GM19193 (cell line): Measurements from ENCODE around the gene BORA.

Experiments used
- POLR2A ChIP-seq: IDR thresholded peaks from 4 replicates; pipeline ENCODE4 v1.6.1; 2011; ENCODE audit not compliant: insufficient read depth, insufficient read length; ENCODE audit errors: extremely low read depth

BORA gene

GRCh38 chr13:72740015-72740414, 12.3 kb downstream of the BORA start:
- TF ChIP-seq POLR2A: no peak

GRCh38 chr13:72745260-72745659, 17.5 kb downstream of the BORA start:
- TF ChIP-seq POLR2A: no peak

- no peak for TF ChIP-seq POLR2A
Observed at GRCh38 chr13:72751220-72751619, 23.5 kb downstream of the BORA start.

DNA sequence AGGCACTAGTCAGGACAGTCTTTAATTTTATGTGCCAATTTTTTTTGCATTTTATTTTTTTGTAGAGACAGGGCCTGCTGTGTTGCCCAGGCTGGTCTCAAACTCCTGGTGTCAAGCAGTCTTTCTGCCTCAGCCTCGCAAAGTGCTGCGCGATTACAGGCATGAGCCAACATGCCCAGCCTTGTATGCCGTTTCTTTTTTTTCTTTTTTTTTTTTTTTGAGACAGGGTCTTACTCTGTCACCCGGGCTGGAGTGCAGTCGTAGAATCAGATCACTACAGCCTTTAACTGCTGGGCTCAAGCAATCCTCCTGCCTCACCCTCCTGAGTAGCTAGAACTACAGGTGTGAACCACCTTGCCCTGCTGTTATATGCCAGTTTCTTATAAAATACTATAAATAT, 26.4 kb downstream of the BORA start:
- no peak for TF ChIP-seq POLR2A

DNA sequence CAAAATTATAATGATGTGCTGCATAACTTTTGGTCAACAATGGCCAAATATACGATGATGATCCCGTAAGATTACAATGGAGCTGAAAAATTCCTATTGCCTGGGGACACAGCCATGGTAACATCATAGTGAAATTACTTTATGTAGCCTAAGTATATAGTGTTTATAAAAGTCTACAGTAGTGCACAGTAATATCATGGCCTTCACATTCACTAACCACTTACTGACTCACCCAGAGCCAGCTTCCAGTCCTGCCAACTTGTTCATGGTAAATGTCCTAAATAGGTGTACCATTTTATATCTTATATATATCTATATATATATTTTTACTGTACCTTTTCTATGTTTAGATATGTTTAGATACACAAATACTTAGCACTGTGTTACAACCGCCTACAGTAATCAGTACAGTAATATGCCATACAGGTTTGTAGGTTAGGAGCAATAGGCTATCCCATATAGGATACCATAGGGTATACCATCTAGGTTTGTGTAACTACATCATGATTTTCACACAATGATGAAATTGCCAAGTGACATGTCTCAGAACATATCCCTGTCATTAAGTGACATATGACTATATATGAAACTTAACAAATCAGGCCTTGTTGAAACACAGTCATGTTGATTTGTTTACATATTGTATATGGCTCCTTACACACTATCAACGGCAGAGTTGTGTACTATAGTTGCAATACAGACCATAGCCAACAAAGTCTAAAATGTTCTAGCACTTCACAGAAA, 30.2 kb downstream of the BORA start:
- no peak for TF ChIP-seq POLR2A

DNA sequence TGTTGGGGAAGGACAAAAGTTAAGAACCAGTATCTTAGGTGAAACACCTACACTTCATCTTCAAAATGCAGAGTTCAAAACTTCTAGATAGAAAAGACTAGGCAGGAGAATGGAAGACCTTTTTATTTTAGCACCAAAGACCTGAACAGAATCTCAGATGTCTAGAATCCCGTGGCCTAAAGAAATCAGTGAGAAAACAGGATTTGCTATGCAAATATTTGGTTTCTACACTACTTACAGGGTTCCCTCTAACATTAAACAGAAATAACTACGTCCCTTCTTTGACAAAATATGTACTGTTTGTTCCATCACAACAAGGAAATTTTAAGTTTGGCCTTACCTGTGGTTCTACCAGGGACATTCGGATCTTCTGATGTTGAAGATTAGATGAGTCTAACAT, 32.5 kb downstream of the BORA start:
- no peak for TF ChIP-seq POLR2A

DNA sequence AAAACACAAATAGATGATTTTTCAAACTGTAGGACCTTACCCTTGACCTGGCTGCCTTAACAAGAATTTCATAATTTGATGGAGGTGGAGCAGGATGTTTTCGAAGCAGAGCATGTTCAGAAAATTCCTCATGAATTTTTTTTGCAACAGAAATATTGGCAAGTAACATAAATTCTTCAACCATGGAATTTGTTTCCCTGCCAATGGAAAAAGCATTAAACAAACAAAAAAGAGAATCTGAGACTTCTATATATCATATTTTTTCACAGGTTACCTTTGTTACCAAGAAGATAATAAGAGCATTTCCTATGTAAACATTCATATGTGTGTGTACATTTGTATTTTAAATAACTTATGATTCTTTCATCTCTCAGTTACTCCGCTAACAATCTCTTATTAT, 35.7 kb downstream of the BORA start:
- no peak for TF ChIP-seq POLR2A

DNA sequence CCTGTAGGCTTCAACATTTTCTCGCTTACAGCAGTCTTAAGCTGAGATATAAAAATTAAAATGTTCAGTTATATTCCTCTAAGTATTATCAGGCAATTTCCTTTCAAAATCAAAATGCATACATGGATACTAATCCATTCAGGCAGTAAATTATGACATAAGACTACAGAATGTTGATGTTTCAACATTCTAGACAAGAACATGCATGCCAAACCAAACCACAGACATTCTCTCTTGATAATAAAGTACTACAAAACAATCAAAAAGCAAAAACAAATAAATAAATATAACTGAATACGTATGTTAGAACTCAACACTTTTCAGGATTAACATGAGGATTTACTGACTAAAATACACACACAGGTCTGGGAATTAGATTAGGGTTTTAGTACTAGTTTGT, 46.3 kb downstream of the BORA start:
- TF ChIP-seq POLR2A: no peak

DNA sequence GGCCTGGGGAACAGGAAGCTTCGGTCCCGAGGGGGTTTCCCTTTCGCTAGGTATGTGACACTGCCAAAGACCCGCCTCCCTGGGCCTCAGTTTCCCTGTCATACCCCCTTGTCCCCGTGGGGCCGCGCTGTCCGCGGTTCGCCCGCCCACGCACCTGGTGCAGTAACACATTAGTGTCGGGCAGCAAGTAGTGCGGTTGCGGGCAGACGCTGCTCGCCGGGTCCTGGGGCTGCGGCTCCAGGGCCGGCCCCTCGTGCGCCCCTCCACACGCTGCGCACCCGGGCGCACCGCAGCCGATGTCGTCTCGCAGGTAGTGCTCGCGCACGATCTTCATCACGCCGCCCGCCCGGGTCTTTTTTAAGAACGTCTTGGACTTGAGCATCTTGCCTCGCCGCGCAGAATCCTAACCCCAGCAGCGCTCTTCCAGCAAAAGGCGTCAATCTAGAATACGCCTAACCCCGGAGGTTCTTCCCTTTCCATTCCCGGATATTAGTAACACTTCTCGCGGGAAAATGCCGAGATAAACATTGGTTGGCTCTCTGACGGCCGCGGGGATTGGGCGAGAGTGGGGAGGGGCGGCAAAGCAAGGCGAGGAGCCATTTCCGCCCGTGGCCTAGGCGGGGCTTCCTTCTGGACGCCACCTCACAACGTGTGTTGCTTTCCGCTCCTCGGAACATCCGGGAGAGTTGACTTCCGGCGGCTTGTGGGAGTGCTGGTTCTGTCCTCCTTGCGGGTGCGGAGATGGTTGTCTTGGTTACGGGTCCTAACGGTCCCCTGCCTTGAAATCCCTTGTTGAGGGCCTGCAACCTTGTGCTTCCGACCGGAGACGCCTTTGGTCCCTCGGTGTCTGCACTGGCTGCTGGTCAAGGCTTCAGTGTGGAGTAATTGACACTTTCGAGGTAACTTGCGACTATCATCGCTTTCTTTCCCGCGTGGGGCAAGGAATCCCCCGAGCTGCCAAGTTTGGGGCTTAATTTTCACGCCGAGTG, 54.0 kb downstream of the BORA start, which contains the start of the genes DIS3 and PIBF1:
TSS of gene DIS3 (minus strand) at position 450 of the 989 bp plus-strand sequence. CDS start at position 382, 68 bp downstream.
TSS of gene PIBF1 (plus strand) at position 683 of the 989 bp plus-strand sequence. CDS start 1,337 bp downstream, outside the sequence.
- peak; percentile 80 for TF ChIP-seq POLR2A

DNA sequence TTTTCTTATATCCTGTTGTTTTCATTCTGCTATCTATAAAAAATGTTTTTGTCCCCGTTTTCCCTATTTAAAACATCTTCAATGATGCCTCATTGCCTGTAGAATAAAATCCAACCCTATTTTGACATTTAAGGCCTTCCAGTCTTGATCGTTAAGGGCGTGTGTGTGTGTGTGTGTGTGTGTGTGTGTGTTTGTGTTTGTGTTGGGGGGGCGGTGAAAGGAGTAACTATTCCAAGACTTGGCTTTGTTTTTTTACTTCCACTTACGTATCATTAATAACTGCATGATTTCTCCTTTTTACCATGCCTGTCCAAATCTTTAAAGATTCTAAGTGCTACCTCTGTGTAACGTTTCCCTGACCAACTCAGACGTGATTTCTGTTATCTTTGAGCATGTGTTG, 55.0 kb downstream of the BORA start:
- no peak for TF ChIP-seq POLR2A

DNA sequence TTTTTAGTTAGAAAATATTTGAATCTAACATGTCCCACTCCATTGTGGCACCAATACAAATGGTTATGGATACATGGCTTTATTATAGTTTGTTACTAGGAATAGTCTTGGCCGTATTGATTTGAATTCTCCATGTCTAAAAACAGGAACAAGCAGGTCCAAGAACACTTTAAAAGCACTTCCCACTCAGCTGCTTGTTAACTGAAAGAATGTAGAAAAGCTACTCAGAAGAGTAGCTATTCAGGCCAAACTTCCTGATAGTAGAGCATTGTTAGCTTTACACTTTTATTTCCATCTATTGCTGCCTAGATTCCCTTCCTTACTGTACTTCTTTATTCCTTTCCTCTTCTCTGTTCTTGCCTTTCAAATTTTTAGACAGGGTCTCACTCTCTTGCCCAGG, 61.1 kb downstream of the BORA start:
- no peak for TF ChIP-seq POLR2A

DNA sequence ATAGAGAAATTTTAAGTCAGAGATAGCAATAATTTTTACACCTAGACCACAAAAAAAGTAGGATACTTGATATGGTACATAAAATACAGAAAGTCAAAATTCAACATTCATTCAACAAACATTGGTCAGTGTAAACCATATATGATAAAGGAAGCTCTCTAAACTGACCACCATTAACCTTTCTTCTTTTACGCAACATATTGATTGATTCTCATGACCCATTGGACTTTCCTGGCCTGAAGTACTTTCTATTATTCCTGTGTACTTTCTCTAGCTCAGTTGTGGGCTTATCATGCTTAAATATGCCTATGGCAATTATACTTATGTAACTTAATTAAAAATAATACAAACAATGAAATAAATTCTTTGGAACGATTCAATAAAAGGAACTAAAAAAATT, 64.9 kb downstream of the BORA start:
- no peak for TF ChIP-seq POLR2A

DNA sequence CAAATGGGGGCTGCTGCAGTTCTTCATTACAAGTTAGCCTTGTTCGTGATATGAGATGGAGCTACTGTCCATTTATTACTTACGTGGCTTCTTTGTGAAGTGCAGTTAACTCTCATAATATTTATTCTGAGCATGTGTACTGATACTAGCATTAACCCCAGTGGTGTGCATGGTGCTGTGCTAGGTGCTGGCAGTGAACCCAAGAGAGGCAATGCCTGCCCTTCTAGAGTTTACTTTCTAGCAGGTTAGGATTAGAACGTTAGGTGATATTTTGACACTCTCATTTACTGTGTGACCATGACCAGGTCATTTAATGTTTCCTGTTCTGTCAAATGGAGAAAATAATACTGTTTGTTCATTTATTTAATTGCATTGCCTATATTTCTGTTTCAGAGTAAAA, 71.1 kb downstream of the BORA start:
- TF ChIP-seq POLR2A: no peak

DNA sequence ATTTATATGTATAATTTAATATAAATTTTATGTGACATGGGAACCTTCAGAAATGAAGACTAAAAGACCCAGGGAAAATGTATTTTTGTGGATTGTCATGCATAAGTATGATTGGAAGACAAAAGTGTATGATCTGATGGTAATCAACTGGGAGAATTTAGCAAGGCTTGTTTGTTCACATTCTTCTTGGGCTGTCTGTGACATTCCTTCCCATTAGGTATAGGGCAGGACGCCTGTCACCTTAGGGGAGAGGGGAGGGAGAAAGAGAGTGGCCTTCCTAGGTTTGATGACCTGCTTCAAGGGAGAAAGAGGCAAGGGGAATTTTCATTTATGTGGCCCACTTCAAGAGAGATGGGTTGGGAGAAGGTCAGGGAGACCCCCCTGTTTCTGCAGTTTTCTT, 76.6 kb downstream of the BORA start:
- no peak for TF ChIP-seq POLR2A
